LNCaP clone FGC (cell line): Measurements from ENCODE around the gene VAMP8.
A peak's percentile ranks its signal among the peaks of the same experiment; 100 is the strongest.
"Not testable (repeated sequence)": the region's sequence is repeated elsewhere in the genome, so short reads cannot be mapped to it uniquely, and the experiment has no call there.

Source experiments
- DNase-seq: peaks from one replicate; pipeline ENCODE4 v3.0.0-alpha.2; 2011; ENCODE audit warnings: low read depth
- H3K4me3 ChIP-seq: 2 replicates; pipeline ENCODE4 v1.5.1; 2011; ENCODE audit warnings: mild to moderate bottlenecking, low read depth, low read length, control low read depth
- TF ChIP-seq, protein P1 (sequence below): IDR thresholded peaks from 2 replicates; pipeline ENCODE4 v1.5.1; 2012; ENCODE audit warnings: mild to moderate bottlenecking; ENCODE audit not compliant: control insufficient read depth, insufficient read depth; ENCODE audit errors: extremely low read depth

Gene VAMP8

DNA sequence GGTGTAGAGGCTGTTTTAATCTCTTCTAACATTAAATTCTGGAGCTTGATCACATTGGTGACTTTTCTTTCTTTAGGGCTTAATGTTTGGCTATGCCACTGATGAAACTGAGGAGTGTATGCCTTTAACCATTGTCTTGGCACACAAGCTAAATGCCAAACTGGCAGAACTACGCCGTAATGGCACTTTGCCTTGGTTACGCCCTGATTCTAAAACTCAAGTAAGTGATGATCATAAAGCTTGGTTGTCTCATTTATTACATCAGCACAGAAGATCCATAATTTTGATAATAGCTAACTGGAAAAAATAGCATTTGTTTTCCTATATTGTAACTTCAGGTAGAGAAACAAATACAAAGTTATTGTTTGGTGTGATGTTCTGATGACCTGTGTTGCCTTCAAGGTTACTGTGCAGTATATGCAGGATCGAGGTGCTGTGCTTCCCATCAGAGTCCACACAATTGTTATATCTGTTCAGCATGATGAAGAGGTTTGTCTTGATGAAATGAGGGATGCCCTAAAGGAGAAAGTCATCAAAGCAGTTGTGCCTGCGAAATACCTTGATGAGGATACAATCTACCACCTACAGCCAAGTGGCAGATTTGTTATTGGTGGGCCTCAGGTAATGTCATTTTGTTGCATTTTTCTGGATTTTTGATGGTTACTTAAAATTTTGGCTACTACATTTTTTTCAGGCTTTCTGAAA is 35.5 kb upstream of the VAMP8 start:
- TF ChIP-seq, protein P1, sequence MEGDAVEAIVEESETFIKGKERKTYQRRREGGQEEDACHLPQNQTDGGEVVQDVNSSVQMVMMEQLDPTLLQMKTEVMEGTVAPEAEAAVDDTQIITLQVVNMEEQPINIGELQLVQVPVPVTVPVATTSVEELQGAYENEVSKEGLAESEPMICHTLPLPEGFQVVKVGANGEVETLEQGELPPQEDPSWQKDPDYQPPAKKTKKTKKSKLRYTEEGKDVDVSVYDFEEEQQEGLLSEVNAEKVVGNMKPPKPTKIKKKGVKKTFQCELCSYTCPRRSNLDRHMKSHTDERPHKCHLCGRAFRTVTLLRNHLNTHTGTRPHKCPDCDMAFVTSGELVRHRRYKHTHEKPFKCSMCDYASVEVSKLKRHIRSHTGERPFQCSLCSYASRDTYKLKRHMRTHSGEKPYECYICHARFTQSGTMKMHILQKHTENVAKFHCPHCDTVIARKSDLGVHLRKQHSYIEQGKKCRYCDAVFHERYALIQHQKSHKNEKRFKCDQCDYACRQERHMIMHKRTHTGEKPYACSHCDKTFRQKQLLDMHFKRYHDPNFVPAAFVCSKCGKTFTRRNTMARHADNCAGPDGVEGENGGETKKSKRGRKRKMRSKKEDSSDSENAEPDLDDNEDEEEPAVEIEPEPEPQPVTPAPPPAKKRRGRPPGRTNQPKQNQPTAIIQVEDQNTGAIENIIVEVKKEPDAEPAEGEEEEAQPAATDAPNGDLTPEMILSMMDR, result no peak
- no peak for DNase-seq

DNA sequence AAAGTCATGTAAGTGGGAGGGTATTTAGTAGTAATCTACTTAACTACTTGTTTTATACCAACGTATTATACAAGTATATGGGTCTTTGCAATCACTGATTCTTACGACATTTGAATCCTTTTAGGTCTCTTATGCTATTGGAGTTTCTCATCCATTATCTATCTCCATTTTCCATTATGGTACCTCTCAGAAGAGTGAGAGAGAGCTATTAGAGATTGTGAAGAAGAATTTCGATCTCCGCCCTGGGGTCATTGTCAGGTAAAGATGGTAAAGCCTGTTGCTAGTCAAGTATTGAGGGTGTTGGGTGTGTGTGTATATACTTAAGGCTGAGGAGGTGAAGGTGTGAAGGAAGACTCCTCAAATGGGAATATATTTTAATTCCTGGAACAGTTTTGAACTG is 34.6 kb upstream of the VAMP8 start:
- DNase-seq, result no peak
- TF ChIP-seq, protein P1, result no peak
- H3K4me3 ChIP-seq, result no peak overlapping the region

More for the DNA sequence above, 35.5 kb upstream of the VAMP8 start:
- peak overlapping the region; percentile 74 for H3K4me3 ChIP-seq

DNA sequence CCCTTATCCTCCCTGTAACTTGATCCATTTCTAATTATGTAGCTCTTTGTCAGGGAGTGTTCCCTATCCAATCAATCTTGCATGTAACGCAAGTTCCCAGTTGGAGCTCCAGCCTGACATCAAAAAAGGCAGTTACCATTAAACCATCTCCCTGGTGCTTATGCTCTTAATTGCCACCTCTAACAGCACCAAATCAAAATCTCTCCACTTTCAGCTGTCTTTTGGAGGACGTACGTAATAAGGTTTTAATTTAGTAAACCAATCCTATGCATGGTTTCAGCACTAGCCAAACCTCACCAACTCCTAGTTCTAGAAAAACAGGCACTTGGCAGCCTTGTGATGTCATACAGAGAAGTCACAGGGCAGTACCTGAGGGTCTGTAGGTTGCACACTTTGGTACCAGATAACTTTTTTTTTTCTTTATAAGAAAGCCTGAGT is 33.1 kb upstream of the VAMP8 start:
- DNase-seq, H3K4me3 ChIP-seq: not testable (repeated sequence)

DNA sequence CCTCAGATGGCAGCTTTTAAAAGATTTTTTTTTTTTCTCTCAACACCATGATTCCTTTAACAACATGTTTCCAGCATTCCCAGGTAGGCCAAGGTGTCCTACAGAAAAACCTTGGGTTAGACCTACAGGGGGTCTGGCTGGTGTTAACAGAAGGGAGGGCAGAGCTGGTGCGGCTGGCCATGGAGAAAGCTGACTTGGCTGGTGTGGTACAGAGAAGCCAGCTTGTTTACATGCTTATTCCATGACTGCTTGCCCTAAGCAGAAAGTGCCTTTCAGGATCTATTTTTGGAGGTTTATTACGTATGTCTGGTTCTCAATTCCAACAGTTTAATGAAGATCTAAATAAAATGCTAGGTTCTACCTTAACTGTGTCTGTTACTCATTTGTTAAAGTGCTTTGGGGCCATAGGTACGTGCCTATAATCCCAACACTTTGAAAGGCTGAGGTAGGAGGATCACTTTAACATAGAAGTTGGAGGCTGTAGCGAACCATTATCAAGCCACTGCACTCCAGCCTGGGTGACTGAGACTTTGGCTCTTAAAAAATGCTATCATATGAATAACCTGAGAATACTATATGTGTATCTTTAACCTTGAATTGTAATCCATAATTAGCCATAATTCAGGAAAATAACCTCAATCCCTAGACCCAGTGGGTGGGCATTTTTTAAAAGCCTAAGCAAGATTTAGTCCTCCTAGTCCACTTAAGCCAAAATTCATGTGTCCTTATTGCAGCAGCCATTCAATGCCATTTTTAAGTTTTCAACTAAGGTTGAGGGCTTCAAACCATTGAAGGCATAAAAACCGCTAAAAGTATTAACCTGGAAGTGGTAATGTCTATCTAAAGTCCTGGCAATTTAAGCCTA is 32.2 kb upstream of the VAMP8 start:
- not testable (repeated sequence) for H3K4me3 ChIP-seq, DNase-seq

DNA sequence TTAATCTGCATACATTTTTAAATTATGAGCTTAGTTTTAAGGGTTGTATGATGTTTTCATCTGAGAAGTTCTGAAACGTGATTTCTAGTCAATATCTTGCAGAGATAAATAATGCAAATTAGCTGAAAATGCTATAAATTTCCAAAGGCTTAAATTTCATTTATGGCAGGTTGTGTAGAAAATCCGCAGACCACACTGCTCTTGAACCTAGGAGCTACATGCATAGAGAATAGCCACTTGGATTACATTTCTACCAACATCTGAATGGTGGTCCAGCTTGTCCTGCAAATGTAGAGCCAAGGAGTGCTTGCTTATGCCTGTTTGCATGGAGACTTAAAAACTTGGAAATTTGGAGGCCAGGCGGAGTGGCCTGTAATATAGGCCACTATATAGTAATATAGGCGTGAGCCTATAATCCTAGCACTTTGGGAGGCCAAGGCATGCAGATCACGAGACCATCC is 31.6 kb upstream of the VAMP8 start:
- H3K4me3 ChIP-seq, result no peak overlapping the region
- no peak for DNase-seq
- TF ChIP-seq, protein P1, result no peak

DNA sequence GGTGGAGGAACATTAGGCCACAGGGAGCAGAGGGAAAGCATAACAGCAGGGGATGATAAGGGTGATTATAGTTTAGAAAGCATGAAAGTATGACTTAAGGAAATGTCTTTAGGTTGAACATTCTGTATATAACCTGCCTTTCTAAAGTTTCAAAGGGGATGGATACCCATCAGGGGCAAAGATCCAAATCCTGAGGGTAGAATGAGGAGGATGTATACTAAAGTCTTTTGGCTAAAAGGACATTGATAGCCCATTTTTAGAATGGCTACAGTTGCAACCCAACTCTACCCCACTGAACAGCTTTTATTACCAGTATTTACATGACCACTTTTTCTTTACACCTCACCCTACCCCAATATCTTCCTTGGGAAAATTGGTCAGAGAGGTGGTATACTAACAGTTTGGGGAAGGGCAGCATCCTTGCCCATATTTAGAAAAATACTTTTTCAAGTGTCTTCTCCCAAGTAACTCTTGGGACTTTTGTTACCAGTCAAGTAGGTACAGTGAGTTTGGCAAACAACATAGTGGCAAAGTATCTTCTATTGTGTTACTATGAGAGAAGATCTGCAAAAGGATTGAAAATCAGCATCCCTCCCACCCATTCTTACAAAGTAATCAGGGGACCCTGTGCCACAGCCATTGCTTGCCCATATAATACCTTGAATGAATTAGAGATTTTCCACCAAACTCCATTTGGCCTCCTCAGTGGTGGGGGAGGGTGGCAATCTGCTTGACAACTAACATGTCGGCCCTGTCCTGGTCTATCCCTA is 30.1 kb upstream of the VAMP8 start:
- no peak for DNase-seq
- TF ChIP-seq, protein P1, result no peak
- H3K4me3 ChIP-seq, result no peak overlapping the region

DNA sequence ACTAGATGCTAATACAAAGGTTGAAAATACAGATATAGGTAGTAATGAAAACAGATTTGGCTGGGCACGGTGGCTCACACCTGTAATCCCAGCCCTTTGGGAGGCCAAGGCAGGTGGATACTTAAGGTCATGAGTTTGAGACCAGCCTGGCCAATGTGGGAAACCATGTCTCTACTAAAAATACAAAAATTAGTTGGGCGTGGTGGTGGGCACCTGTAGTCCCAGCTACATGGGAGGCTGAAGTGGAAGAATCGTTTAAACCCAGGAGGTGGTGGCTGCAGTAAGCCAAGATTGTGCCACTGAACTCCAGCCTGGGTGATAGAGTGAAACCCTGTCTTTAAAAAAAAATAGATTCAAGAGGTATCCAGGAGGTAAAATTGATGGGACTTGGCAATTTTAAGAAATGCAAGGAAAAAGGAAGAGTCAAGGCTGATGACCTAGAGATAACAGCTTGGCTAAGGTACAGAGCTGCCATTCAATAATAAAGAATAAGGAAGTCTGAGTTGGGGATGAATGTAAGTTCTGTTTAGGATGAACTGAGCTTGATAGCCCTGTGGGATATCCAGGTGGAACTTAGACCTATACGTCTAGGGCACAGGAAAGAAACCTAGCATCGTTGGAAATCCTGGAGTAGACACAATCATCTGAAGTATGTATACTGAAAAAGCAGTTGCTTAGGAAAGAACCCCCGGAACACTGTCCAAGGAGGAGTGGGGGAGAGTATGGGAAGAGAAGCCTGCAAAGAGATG is 29.4 kb upstream of the VAMP8 start:
- TF ChIP-seq, protein P1, result no peak
- H3K4me3 ChIP-seq, result no peak overlapping the region
- no peak for DNase-seq
